HG02970 (cell line): ENCODE data around the gene RGS9BP.
"Not testable (repeated sequence)": the region's sequence is repeated elsewhere in the genome, so short reads cannot be mapped to it uniquely, and the experiment has no call there.

Source experiments
- ATAC-seq: cut with Tn5 transposase; IDR thresholded peaks from one replicate; pipeline ENCODE4 v1.9.1; 2021; ENCODE audit warnings: mild to moderate bottlenecking, moderate library complexity, moderate number of reproducible peaks; ENCODE audit not compliant: unreplicated experiment, low FRiP score

RGS9BP gene

GRCh38 chr19:32693151-32694108 lies 17.8 kb downstream of the RGS9BP start:
- ATAC-seq, result not testable (repeated sequence)

GRCh38 chr19:32694316-32694715 lies 18.7 kb downstream of the RGS9BP start:
- not testable (repeated sequence) for ATAC-seq

- ATAC-seq, result not testable (repeated sequence)
These were observed 19.2 kb downstream of the RGS9BP start for GRCh38 chr19:32694851-32695250.

GRCh38 chr19:32695506-32695905 lies 19.9 kb downstream of the RGS9BP start:
- ATAC-seq, result not testable (repeated sequence)

GRCh38 chr19:32696771-32697170 lies 21.1 kb downstream of the RGS9BP start:
- not testable (repeated sequence) for ATAC-seq

- ATAC-seq, result not testable (repeated sequence)
These were observed 24.5 kb downstream of the RGS9BP start for GRCh38 chr19:32700129-32700528.

- no peak for ATAC-seq
These were observed 26.4 kb downstream of the RGS9BP start for GRCh38 chr19:32702010-32702409.

- ATAC-seq, result not testable (repeated sequence)
These were observed 28.4 kb downstream of the RGS9BP start for GRCh38 chr19:32704006-32704405.

- no peak for ATAC-seq
These were observed 32.8 kb downstream of the RGS9BP start for GRCh38 chr19:32708457-32708856.

GRCh38 chr19:32709032-32709431 lies 33.4 kb downstream of the RGS9BP start:
- ATAC-seq, result no peak

GRCh38 chr19:32711747-32712146 lies 36.1 kb downstream of the RGS9BP start:
- no peak for ATAC-seq

- not testable (repeated sequence) for ATAC-seq
These were observed 40.6 kb downstream of the RGS9BP start for GRCh38 chr19:32716203-32716602.

- no peak for ATAC-seq
These were observed 41.8 kb downstream of the RGS9BP start for GRCh38 chr19:32717496-32717895.

- ATAC-seq, result no peak
These were observed 42.6 kb downstream of the RGS9BP start for GRCh38 chr19:32718286-32718685.

- ATAC-seq, result no peak
These were observed 44.0 kb downstream of the RGS9BP start, which contains the start of gene TDRD12 for GRCh38 chr19:32719611-32720059. Gene TDRD12 (plus strand): TSS chr19:32719767. CDS start chr19:32720073, 306 bp downstream.

GRCh38 chr19:32720216-32720935 lies 44.7 kb downstream of the RGS9BP start:
- no peak for ATAC-seq

GRCh38 chr19:32720936-32721250 lies 45.2 kb downstream of the RGS9BP start:
- ATAC-seq, result no peak
